Nucleus accumbens (tissue), 56 donors: ENCODE data around the gene NOXRED1.

Source experiments
- DNase-seq, 56 donors: peaks; one replicate each; lab custom pipeline; 2025; lab: John Stamatoyannopoulos, UW

Gene NOXRED1

GRCh38 chr14:77347751-77348150 is 75.6 kb downstream of the NOXRED1 start:
- no peak for DNase-seq

GRCh38 chr14:77346495-77346894 is 76.8 kb downstream of the NOXRED1 start:
- no peak for DNase-seq

- no peak for DNase-seq
These were observed 78.8 kb downstream of the NOXRED1 start for GRCh38 chr14:77344377-77344996.
